ENCODE measurements around the gene LYSET.
"Not testable (repeated sequence)": the region's sequence is repeated elsewhere in the genome, so short reads cannot be mapped to it uniquely, and the experiment has no call there.

Gene LYSET

GRCh38 chr14:93228550-93228949 is 43.4 kb downstream of the LYSET start:
- Histone ChIP-seq H3K9me3 (ENCODE audit: control insufficient read depth in 2 of 2, low read length in 2 of 2) (no peaks in the 10 kb centered on the region), H3K4me1 (ENCODE audit: control insufficient read depth, insufficient read depth, low read length) (peaks cover 12% of the 10 kb centered on the region), H3K27me3 (ENCODE audit: control insufficient read depth in 1 of 2, insufficient read depth in 2 of 2, low read length in 2 of 2) (peaks cover 0 to 2% of the 10 kb centered on the region in 2 donors), H3K9ac (ENCODE audit: low read length in 2 of 2) (no peak overlapping the region), H3K4me3 (ENCODE audit: low read length in 2 of 2) (no peak overlapping the region), H3K27ac (ENCODE audit: low read length) (no peak overlapping the region), H3K36me3 (ENCODE audit: control insufficient read depth in 2 of 2, insufficient read depth in 2 of 2, low read length in 2 of 2) (peaks cover 24 to 29% of the 10 kb centered on the region in 2 donors)

DNA sequence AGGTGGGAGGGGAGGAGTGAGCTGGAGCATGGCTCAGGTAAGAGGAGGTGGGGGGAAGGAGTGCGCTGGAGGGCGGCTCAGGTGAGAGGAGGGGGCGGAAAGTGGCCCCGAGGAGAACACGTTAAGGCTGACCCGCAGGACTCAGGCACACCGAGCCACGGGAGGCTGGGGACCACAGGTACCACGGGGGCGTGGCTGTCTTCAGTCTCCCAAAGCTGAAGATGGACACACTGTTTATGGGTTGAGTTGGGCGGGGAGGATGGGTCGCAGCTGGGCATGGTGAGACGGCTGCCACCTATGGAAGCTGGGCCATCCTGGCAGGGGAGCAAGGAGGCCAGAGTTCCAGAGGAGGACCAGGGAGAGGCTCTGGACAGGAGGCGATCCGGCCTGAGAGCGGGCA is 45.4 kb downstream of the LYSET start:
- no peaks in the 10 kb centered on the region for H3K9me3 ChIP-seq (ENCODE audit: control insufficient read depth in 2 of 2, low read length in 2 of 2)
- H3K4me3 ChIP-seq (ENCODE audit: low read length in 2 of 2): peak overlapping the region in 1 of 2 donors; percentile 79
- H3K27ac ChIP-seq (ENCODE audit: low read length): no peak overlapping the region
- peaks cover 15 to 26% of the 10 kb centered on the region in 2 donors for H3K36me3 ChIP-seq (ENCODE audit: control insufficient read depth in 2 of 2, insufficient read depth in 2 of 2, low read length in 2 of 2)
- H3K9ac ChIP-seq (ENCODE audit: low read length in 2 of 2): no peak overlapping the region
- H3K27me3 ChIP-seq (ENCODE audit: control insufficient read depth in 1 of 2, insufficient read depth in 2 of 2, low read length in 2 of 2): peaks cover 0 to 2% of the 10 kb centered on the region in 2 donors
- H3K4me1 ChIP-seq (ENCODE audit: control insufficient read depth, insufficient read depth, low read length): peaks cover 14% of the 10 kb centered on the region

DNA sequence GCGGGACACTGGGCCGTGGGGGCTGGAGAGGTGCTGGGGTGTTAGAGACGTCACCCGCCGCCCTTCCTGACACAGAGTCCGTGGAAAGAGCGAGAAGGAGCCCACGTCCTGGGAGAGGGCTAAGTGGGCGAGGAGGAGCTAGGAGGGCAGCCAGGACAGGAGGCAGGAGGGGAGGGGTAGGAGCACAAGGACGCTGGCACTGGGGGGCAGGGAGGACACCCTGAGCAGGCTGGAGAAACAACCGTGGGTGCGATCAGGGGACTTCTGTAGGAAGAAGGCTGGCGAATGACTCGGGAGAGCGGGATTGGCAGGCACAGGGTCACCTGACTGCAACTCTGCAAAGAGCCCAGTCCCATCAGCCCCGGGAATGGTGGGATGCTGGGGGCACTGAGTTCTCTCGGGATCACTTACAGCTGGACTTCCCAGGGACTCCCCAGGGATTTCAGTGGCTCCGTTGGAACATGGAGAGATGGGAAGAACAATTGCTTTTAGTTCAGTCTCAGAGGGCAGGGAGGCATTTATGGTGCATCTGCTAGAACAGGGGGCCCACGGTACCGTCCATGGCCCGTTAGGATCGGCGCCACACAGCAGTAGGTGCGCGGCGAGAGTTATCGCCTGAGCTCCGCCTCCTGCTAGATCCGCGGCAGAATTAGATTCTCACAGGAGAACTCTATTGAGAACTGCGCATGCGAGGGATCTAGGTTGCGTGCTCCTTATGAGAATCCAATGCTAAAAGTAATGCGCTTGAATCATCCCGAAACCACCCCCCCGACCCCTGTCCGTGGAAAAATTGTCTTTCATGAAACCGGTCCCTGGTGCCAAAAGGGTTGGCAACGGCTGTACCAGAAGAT is 46.2 kb downstream of the LYSET start:
- peak overlapping the region; percentile 79 for H3K4me3 ChIP-seq (ENCODE audit: low read length in 2 of 2)

GRCh38 chr14:93232159-93232558 is 47.0 kb downstream of the LYSET start:
- H3K36me3 ChIP-seq (ENCODE audit: control insufficient read depth in 2 of 2, insufficient read depth in 2 of 2, low read length in 2 of 2): peaks cover 11 to 14% of the 10 kb centered on the region in 2 donors
- H3K27me3 ChIP-seq (ENCODE audit: control insufficient read depth in 1 of 2, insufficient read depth in 2 of 2, low read length in 2 of 2): peaks cover 0 to 2% of the 10 kb centered on the region in 2 donors
- H3K9ac ChIP-seq (ENCODE audit: low read length in 2 of 2): no peak overlapping the region
- no peak overlapping the region for H3K27ac ChIP-seq (ENCODE audit: low read length)
- no peaks in the 10 kb centered on the region for H3K9me3 ChIP-seq (ENCODE audit: control insufficient read depth in 2 of 2, low read length in 2 of 2)
- peaks cover 14% of the 10 kb centered on the region for H3K4me1 ChIP-seq (ENCODE audit: control insufficient read depth, insufficient read depth, low read length)
- peak overlapping the region; percentile 79 for H3K4me3 ChIP-seq (ENCODE audit: low read length in 2 of 2)

More for the DNA sequence above, 46.2 kb downstream of the LYSET start:
- Histone ChIP-seq H3K9ac (ENCODE audit: low read length in 2 of 2) (peak overlapping the region; percentile 54 to 68), H3K27ac (ENCODE audit: low read length) (no peak overlapping the region), H3K27me3 (ENCODE audit: control insufficient read depth in 1 of 2, insufficient read depth in 2 of 2, low read length in 2 of 2) (peaks cover 0 to 2% of the 10 kb centered on the region in 2 donors), H3K9me3 (ENCODE audit: control insufficient read depth in 2 of 2, low read length in 2 of 2) (no peaks in the 10 kb centered on the region), H3K36me3 (ENCODE audit: control insufficient read depth in 2 of 2, insufficient read depth in 2 of 2, low read length in 2 of 2) (peaks cover 15 to 18% of the 10 kb centered on the region in 2 donors), H3K4me1 (ENCODE audit: control insufficient read depth, insufficient read depth, low read length) (peaks cover 14% of the 10 kb centered on the region)

DNA sequence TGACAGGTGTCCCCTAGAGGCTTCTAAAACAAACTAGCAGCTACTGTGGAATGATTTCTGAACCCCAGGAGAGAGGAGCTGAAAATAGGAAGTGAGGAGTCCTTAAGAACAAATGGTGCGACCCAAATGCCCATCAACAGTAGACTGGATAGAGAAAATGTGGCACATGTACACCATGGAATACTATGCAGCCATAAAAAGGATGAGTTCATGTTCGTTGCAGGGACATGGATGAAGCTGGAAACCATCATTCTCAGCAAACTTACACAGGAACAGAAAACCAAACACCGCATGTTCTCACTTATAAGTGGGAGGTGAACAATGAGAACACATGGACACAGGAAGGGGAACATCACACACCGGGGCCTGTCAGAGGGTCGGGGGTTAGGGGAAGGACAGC is 48.0 kb downstream of the LYSET start:
- not testable (repeated sequence) for H3K9ac ChIP-seq (ENCODE audit: low read length in 2 of 2); H3K27ac ChIP-seq (ENCODE audit: low read length); H3K4me3 ChIP-seq (ENCODE audit: low read length in 2 of 2); H3K9me3 ChIP-seq (ENCODE audit: control insufficient read depth in 2 of 2, low read length in 2 of 2); H3K27me3 ChIP-seq (ENCODE audit: control insufficient read depth in 1 of 2, insufficient read depth in 2 of 2, low read length in 2 of 2); H3K36me3 ChIP-seq (ENCODE audit: control insufficient read depth in 2 of 2, insufficient read depth in 2 of 2, low read length in 2 of 2)
- peaks cover 14% of the 10 kb centered on the region for H3K4me1 ChIP-seq (ENCODE audit: control insufficient read depth, insufficient read depth, low read length)

- Histone ChIP-seq H3K9ac (ENCODE audit: low read length in 2 of 2) (no peak overlapping the region), H3K27me3 (ENCODE audit: control insufficient read depth in 1 of 2, insufficient read depth in 2 of 2, low read length in 2 of 2) (peaks cover 0 to 2% of the 10 kb centered on the region in 2 donors), H3K4me1 (ENCODE audit: control insufficient read depth, insufficient read depth, low read length) (peaks cover 14% of the 10 kb centered on the region), H3K36me3 (ENCODE audit: control insufficient read depth in 2 of 2, insufficient read depth in 2 of 2, low read length in 2 of 2) (peaks cover 0 to 2% of the 10 kb centered on the region in 2 donors), H3K4me3 (ENCODE audit: low read length in 2 of 2) (no peak overlapping the region), H3K9me3 (ENCODE audit: control insufficient read depth in 2 of 2, low read length in 2 of 2) (no peaks in the 10 kb centered on the region), H3K27ac (ENCODE audit: low read length) (no peak overlapping the region)
These were observed 49.7 kb downstream of the LYSET start for GRCh38 chr14:93234798-93235197.
